NCI-H187 treated with DMSO at 0.1 percent for 48 hours (cell line): ENCODE data around the gene KCNK5.

Experiments used
- DNase-seq: peaks from one replicate; lab custom pipeline; 2025; lab: John Stamatoyannopoulos, UW

The KCNK5 gene

GRCh38 chr6:39215640-39216158 is 13.6 kb downstream of the KCNK5 start:
- no peak for DNase-seq

DNA sequence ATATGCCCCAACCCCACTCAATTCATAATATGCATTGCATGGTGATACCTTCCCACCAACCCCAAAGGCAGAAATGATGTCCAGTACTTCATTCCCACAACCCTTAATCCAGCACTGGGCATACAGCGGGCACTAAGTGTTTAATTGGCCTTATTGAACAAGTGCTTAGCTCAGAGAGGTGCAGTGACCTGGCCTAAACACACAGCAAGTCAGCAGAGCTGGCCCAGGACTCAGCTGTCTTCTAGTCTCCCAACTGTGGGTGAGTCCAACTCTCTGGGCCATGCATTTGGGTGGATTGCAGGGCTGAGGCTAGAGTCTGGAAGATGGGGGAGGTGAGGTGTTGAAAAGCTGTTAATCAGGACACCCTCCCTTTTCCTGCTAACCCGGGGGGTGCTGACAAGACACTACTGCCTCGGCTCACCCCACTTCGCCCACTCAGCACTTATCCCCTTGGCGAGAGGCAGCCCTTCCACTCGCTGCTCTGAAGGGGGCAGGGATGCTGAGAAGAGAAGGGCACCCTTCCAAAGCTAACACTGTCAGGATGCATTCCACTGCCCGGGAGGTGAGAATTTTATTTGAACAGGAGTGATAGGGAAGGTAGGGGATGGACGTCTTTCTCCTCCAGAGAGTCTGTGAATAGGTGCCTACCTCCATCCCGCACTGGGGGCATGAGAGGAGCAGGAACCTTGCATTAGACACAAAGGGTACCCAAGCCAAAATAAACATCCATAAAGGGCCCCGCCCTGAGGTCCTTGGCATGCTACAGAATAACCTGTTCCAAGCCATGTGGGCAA is 14.2 kb downstream of the KCNK5 start:
- no peak for DNase-seq

DNA sequence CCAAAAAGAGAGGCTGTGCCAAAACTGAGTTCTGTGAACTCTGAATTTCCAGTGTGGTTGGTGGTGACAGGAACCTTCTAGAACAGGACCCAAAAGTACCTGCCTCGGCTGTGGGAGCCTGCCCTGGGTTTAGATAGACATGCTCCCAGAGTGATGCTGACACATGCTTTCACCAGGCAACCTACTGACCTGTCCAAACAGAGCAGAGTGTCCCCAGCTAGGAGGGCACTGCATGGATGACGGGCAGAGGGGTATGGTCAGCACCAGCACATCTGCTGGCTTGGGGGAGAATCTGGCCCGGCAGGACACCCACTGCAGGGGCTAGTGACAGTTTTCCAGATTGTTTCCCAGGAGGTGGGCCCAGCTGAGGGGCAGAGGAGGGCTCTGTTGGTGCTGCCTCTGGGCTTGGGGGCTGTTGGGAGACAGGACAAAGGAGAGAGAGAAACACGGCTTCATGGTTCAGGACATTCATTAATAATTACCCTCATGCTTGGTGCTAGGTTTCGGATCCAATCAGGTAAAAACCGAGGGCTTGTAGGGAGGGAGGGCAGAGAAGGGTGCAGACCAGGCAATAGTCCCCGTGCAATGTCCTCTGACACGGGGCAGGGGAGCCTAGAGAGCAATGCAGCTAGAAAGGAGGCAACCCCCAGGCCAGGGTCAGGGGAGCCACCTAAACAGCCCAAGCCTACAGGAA is 15.0 kb downstream of the KCNK5 start:
- no peak for DNase-seq

GRCh38 chr6:39213195-39213920 is 15.9 kb downstream of the KCNK5 start:
- no peak for DNase-seq

DNA sequence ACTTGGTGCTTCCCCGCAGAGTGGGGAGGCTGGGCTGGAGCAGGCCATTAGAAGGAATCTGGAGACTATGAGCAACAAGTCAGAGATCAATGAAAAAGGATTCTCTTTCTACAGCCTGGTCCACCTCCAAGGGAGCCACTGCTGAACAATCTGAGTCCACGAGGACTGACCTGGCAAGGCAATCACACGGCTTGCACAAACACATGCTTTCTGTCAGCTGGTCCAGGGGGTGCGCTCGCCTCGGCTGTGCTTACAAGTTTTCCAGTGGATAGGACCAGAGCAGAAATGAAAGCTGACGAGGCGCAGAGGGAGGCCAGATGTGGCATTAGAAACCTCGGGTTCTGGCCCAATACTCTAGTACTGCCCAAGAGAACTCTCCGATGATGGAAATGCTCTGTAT is 18.1 kb downstream of the KCNK5 start:
- DNase-seq, result no peak

- DNase-seq, result no peak
Observed at GRCh38 chr6:39210450-39210849, 18.8 kb downstream of the KCNK5 start.

- no peak for DNase-seq
Observed at GRCh38 chr6:39209911-39210310, 19.4 kb downstream of the KCNK5 start.

DNA sequence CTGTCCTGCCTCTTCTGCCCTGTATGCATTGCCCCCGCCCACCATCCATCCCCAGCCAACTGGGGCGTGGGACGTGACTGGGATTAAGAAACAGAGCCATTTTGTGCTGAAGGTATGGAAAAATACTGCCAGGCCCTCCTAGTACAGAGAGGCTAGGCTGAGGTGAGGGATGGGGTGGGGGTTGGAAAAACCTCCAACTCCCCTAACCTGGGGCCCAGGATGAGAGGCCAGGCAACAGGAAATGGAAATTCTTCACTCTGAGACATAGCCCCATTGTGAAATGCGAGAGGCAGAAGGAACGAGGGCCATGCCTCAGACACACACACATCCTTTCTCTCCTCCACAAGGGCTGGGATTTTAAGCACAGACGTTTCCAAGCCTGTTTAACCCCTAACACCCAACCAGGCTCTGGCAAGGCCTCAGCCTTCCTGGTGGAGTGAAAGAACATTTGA is 19.9 kb downstream of the KCNK5 start:
- DNase-seq, result no peak

DNA sequence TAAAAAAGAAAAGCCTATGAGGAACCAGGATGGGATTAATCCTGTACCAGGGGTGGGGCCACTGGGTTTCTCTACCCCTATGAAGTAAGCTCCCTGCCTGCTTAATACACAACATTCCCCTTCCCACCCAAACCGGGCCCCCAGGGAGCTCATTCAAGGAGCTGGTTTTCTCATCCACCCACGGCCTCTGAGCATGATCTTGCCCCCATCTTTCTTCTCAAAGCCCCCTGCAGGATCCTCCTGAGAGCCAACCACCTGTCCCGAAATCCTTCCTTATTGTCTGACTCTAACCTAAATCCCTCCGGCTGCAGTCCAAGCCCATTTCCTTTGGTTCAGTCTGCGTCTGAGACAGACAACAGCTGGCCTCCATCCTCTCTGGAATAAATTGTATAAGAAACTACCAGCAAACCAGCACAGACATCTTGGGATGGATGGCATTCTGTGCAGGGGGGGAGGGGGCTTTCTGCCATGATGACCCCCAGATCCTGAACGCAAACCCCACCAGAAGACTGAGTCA is 21.0 kb downstream of the KCNK5 start:
- DNase-seq, result no peak

DNA sequence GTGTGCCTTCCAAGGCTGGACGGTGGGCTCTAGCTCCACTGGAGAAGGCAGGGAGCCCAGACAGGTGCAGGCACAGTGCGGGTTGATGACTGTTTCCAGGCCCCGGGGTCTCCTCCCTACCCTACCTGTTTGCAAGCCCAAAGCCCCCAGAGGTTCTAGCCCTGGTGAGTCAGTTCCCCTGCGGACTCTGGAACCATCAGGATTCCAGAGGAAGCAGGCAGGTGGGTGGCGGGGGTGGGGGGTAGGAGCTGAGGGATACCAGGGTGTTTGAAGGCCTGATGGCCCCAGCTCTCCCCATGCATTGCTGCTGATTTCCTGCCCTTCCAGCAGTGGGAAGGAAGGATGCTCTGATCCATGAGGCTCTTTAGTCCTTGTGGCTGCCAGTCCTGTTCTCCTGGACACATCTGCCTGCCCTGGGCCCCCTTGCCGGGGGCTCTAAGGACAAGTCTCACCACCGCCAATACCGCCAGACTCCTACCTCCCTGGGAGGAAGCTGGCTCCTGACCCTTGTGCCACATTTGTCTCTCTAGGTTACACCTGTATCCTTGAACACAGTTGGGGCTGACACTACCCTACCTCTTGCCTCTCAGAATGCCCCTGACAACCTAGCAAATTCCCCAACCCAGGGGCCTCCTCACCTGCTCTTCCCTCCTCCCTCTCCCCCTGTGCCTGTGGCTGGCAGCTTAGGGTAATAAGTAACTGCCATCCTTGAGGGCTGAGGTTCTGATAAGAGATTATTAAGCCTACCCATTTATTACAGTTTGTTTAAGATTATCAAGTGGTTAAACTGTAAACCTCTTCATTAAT is 21.7 kb downstream of the KCNK5 start:
- DNase-seq, result no peak

GRCh38 chr6:39206250-39206721 is 23.0 kb downstream of the KCNK5 start:
- DNase-seq, result no peak

DNA sequence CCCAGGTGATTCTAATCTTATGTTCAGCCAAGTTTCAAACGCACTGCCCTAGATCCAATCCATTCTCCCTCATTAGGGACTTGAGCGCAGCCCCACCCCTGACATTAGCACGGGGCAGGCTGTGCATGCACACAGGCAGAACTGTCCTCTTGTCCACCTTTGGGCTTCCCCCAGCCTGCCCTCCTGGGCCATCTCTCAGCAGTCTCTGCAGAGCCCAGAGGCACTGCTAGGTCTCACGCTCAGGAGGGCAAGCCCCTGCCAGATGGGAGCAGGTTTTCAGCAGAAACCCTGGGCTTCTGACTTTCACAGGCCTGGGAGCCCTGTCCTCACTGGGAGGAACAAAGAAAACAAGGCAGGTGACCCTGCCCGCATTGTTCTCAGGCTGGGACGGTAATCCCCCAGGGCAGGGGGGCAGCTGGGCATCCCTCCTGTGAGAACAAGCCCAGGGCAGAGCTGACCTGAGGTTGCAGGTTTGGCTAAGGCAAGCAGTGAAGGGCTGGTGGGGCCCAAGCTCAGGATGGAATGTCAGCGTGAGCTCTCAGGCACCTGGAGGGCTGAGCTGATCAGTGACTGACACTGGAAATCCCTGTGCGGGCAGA is 24.5 kb downstream of the KCNK5 start:
- DNase-seq, result no peak

DNA sequence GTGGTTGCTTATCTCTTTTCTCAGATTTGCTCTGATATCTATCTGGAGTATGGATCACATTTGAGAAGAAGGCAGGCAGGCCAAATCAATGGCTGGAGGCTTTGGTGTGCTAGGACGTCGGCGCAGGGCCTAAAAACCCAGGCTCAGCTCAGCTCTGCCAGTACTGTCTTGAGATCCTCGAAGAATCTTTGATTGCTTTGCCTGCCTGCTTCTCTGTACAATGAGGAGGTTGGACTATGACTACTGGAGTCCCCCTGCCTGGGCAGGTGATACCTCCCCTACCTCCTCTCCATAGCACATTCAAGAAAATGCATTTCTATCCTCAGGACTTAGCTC is 25.1 kb downstream of the KCNK5 start:
- DNase-seq, result no peak

- no peak for DNase-seq
Observed at GRCh38 chr6:39203436-39204159, 25.7 kb downstream of the KCNK5 start.

DNA sequence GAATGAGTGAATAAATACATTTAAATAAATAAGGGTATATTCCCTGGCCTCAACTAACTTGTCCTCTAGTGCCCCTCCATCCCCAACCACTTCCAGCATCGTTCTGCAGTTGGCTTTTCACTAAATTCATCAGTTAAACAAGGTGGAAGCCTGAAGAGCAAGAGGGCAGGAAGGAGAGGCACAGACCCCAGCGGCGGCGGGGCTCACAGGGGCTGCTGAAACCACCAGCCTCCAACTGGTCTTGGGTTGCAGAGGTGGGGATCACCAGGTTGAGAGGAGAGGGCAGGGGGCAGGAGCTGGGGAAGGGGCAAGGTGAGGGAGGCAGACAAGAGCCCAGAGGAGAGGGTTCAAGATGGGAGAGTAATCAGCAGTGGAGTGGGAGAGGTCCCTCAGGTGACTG is 27.1 kb downstream of the KCNK5 start:
- no peak for DNase-seq

- no peak for DNase-seq
Observed at GRCh38 chr6:39200498-39201020, 28.7 kb downstream of the KCNK5 start.

DNA sequence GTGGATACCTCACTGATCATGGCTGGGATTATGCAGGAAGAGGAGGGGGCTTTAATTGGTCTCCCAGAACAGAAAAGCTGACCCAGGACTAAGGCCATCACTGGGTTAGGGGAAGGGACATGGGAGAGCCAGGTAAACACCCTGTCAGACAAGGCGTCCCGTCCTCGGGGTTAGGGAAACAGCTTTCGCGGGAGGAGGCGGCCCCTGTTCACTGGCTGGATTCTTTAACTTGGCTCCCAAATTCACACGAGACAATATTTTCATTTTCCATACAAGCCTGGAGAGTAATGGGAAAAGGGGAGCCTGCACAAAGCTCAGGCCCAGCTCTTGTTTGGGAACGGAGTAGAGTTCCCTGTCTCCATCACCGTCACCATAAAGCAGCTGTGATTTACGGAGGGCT is 29.3 kb downstream of the KCNK5 start:
- DNase-seq, result no peak

GRCh38 chr6:39199231-39199940 is 29.9 kb downstream of the KCNK5 start:
- DNase-seq, result no peak

DNA sequence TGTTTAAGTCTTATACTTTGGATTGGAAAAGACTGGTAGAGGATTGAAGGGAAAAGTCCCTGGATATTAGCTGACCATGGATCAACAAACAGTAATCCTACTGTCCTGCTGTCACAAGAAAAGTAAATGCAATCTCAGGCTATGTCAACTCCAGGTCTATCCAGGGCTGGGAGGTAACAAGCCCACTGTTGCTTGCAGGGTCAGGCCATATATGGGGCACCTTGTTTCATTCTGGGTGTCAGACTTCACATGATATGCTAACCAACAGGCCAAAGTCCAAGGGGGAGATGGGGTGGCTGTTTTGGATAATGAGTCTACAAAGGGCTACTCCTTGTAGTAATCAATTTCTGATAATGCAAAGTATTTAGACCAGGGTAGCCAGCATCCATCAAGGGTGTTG is 30.7 kb downstream of the KCNK5 start:
- DNase-seq, result no peak
